B cell (primary cell): ENCODE data around the gene ZBED4. TPM values are rescaled to one million over a fixed set of nuclear protein-coding genes. Genes with fewer than 3 reads are reported as not detected.

Experiments
- ATAC-seq: fragments of 200-7000 bp; cut with Tn5 transposase; one replicate; pipeline ENCODE4 v1.10.0; 2021; ENCODE audit warnings: low read depth, mild to moderate bottlenecking, moderate number of reproducible peaks, moderate library complexity
- CTCF ChIA-PET: fragments of 350-600 bp; sonication (Branson Sonifier 250); formaldehyde crosslinking; loops from one replicate; lab custom pipeline; 2021; ENCODE audit warnings: antibody characterized with exemption, inconsistent platforms; lab: Charles Lee
- POLR2A ChIA-PET: fragments of 350-600 bp; sonication (Branson Sonifier 250); formaldehyde crosslinking; loops from one replicate; lab custom pipeline; 2021; ENCODE audit warnings: antibody characterized with exemption; lab: Charles Lee
- DNase-seq: peaks from one replicate; pipeline ENCODE4 v3.0.0; 2013
- H2AFZ ChIP-seq: 2 replicates; pipeline ENCODE4 v1.6.1; 2012; ENCODE audit warnings: mild to moderate bottlenecking, low read depth, low read length; ENCODE audit not compliant: insufficient read depth, poor library complexity, severe bottlenecking
- H3K27ac ChIP-seq, 2 donors: 1 replicate in 1 of 2; 2 replicates in 1 of 2; pipeline ENCODE4 v1.5.1; 2012 to 2013; ENCODE audit warnings: low read length in 2 of 2, mild to moderate bottlenecking in 2 of 2, moderate library complexity in 1 of 2
- H3K27me3 ChIP-seq, 4 experiments: fragments of 200-600 bp in 1 of 4; sonication (generic) in 1 of 4; replicated peaks in 1 of 4; 1 replicate in 2 of 4; 2 replicates in 2 of 4; pipeline versions ENCODE4 v1.6.1 to v1.7.0; 2013 to 2016; ENCODE audit warnings: low read length in 3 of 4, mild to moderate bottlenecking in 2 of 4, mixed read lengths in 1 of 4, moderate library complexity in 1 of 4; ENCODE audit not compliant: insufficient read depth in 4 of 4, control insufficient read depth in 3 of 4; ENCODE audit errors: control extremely low read depth in 1 of 4
- H3K36me3 ChIP-seq, 2 experiments: replicated peaks in 1 of 2; 1 replicate in 1 of 2; 2 replicates in 1 of 2; pipeline versions ENCODE4 v1.6.1 to v1.7.1; 2013; ENCODE audit warnings: low read length in 1 of 2; ENCODE audit not compliant: insufficient read depth in 2 of 2, control insufficient read depth in 1 of 2; ENCODE audit errors: control extremely low read depth in 1 of 2, extremely low read depth in 1 of 2
- H3K4me1 ChIP-seq, 2 donors: fragments of 200-600 bp in 1 of 2; sonication (generic) in 1 of 2; 1 replicate in 1 of 2; 2 replicates in 1 of 2; pipeline versions ENCODE4 v1.5.1 to v1.6.1; 2013 to 2017; ENCODE audit warnings: low read length in 2 of 2; ENCODE audit not compliant: control insufficient read depth in 2 of 2, insufficient read depth in 2 of 2
- H3K4me2 ChIP-seq: replicated peaks from 2 replicates; pipeline ENCODE3; 2012; ENCODE audit warnings: mild to moderate bottlenecking, low read depth, low read length; ENCODE audit not compliant: poor library complexity, severe bottlenecking
- H3K4me3 ChIP-seq, 5 experiments: fragments of 200-600 bp in 1 of 5; sonication (generic) in 1 of 5; 1 replicate in 3 of 5; 2 replicates in 2 of 5; pipeline versions ENCODE4 v1.5.1 to v1.7.0; 2011 to 2016; ENCODE audit warnings: low read length in 4 of 5, mild to moderate bottlenecking in 4 of 5, low read depth in 2 of 5, control low read depth in 1 of 5, moderate library complexity in 1 of 5; ENCODE audit not compliant: insufficient read depth in 1 of 5; ENCODE audit errors: control extremely low read depth in 1 of 5, extremely low read depth in 1 of 5
- H3K79me2 ChIP-seq: fragments of 200-600 bp; sonication (generic); one replicate; pipeline ENCODE4 v1.6.0; 2016; ENCODE audit warnings: low read length; ENCODE audit not compliant: control insufficient read depth, insufficient read depth
- H3K9ac ChIP-seq: fragments of 200-600 bp; sonication (generic); 2 replicates; pipeline ENCODE4 v1.6.1; 2017; ENCODE audit warnings: mild to moderate bottlenecking, low read length, moderate library complexity
- H3K9me3 ChIP-seq, 3 donors: one replicate each; pipeline versions ENCODE4 v1.6.1 to v1.7.1; 2013; ENCODE audit warnings: low read length in 2 of 3; ENCODE audit not compliant: control insufficient read depth in 2 of 3, insufficient read depth in 1 of 3; ENCODE audit errors: control extremely low read depth in 1 of 3
- H4K20me1 ChIP-seq: 2 replicates; pipeline ENCODE4 v1.6.0; 2012; ENCODE audit warnings: mild to moderate bottlenecking, low read length; ENCODE audit not compliant: insufficient read depth, control insufficient read depth, poor library complexity, severe bottlenecking
- H3K27ac Mint-ChIP-seq: one replicate; pipeline ENCODE4 v1.8.0; 2021; ENCODE audit warnings: mixed read lengths
- H3K27me3 Mint-ChIP-seq: one replicate; pipeline ENCODE4 v1.8.0; 2021; ENCODE audit warnings: mixed read lengths
- H3K4me1 Mint-ChIP-seq: one replicate; pipeline ENCODE4 v1.8.0; 2021; ENCODE audit warnings: mixed read lengths
- H3K4me3 Mint-ChIP-seq: one replicate; pipeline ENCODE4 v1.8.0; 2021; ENCODE audit warnings: mixed read lengths
- H3K9me3 Mint-ChIP-seq: one replicate; pipeline ENCODE4 v1.8.0; 2022; ENCODE audit warnings: mixed read lengths; ENCODE audit not compliant: insufficient read depth
- CTCF ChIP-seq: fragments of 200-600 bp; IDR thresholded peaks from one replicate; pipeline ENCODE4 v1.8.0; 2022; ENCODE audit warnings: antibody characterized with exemption, mild to moderate bottlenecking
- EZH2 ChIP-seq: IDR thresholded peaks from 2 replicates; pipeline ENCODE4 v1.6.1; 2012; ENCODE audit warnings: borderline replicate concordance, low read depth, mild to moderate bottlenecking, moderate library complexity, low read length; ENCODE audit not compliant: insufficient read depth, poor library complexity, severe bottlenecking
- WGBS: methylation state at CpG from one replicate; pipeline ENCODE4 v1.1.5; 2013; ENCODE audit warnings: missing lambda C conversion rate; ENCODE audit not compliant: insufficient coverage; 5-methylcytosine and 5-hydroxymethylcytosine counted together
- intact Hi-C: fragments of 100-400 bp; cut with micrococcal nuclease; formaldehyde crosslinking; loops from one replicate; pipeline ENCODE4 v1.10.0; 2022
- polyA plus RNA-seq: library from polyadenylated mRNA; depleted of rRNA; stranded (reverse); fragments of >200 nt; gene quantifications from 2 replicates; pipeline ENCODE4 v1.2.3, GENCODE V29; 2012
- total RNA-seq, 2 donors: library from RNA; stranded (reverse); fragments of 120-200 nt in 1 of 2; gene quantifications; 1 replicate in 1 of 2; 2 replicates in 1 of 2; pipeline versions ENCODE4 v1.2.3 to v1.2.4, GENCODE V29; 2013 to 2022

The ZBED4 gene
- total and polyA plus RNA-seq, 2 donors (not counting 1 experiment from before 2014, with no cell fraction given) = 5.9 to 14.6 TPM

- Mint-ChIP-seq H3K9me3 (no peaks in the 10 kb centered on the region), H3K27me3 (no peaks in the 10 kb centered on the region), H3K4me3 (no peak overlapping the region), H3K27ac (no peak overlapping the region), H3K4me1 (peaks cover 3% of the 10 kb centered on the region)
- Histone ChIP-seq H3K4me3 (no peak overlapping the region), H3K9me3 (no peaks in the 10 kb centered on the region), H3K36me3 (peaks cover 0 to 41% of the 10 kb centered on the region in 2 experiments), H3K27ac (no peak overlapping the region), H4K20me1 (peaks cover 32% of the 10 kb centered on the region), H2AFZ (no peak overlapping the region), H3K27me3 (no peaks in the 10 kb centered on the region), H3K4me2 (no peak overlapping the region), H3K4me1 (peaks cover 3 to 4% of the 10 kb centered on the region in 2 donors), H3K9ac (no peak overlapping the region), H3K79me2 (peaks cover 53% of the 10 kb centered on the region)
- ChIA-PET POLR2A (no interaction called here), CTCF (no interaction called here)
- intact Hi-C loops = no loop called here
- ATAC-seq (no peak), DNase-seq (no peak)
- WGBS = 98% methylated on average over 29 of the region's 30 CpGs
- TF ChIP-seq EZH2 (no peak), CTCF (no peak)
Observed at GRCh38 chr22:49911881-49912625, 58.4 kb downstream of the ZBED4 start.

GRCh38 chr22:49913026-49913425 lies 59.4 kb downstream of the ZBED4 start:
- Histone ChIP-seq H3K4me3 (no peak overlapping the region), H3K27me3 (no peaks in the 10 kb centered on the region), H3K9ac (no peak overlapping the region), H4K20me1 (peaks cover 26% of the 10 kb centered on the region), H3K27ac (no peak overlapping the region), H3K79me2 (peaks cover 56% of the 10 kb centered on the region), H3K4me1 (peaks cover 11 to 12% of the 10 kb centered on the region in 2 donors), H3K36me3 (peaks cover 0 to 31% of the 10 kb centered on the region in 2 experiments), H2AFZ (no peak overlapping the region), H3K4me2 (no peak overlapping the region), H3K9me3 (no peaks in the 10 kb centered on the region)
- ChIA-PET POLR2A (no interaction called here), CTCF (no interaction called here)
- DNase-seq (no peak), ATAC-seq (no peak)
- WGBS = 99% methylated on average over 14 of the region's 14 CpGs
- intact Hi-C loops = no loop called here
- Mint-ChIP-seq H3K27ac (no peak overlapping the region), H3K27me3 (no peaks in the 10 kb centered on the region), H3K4me3 (no peak overlapping the region), H3K4me1 (peaks cover 7% of the 10 kb centered on the region), H3K9me3 (no peaks in the 10 kb centered on the region)
- TF ChIP-seq CTCF (no peak), EZH2 (no peak)
